HUES48 (cell line): Measurements from ENCODE around the gene CUL7.

Source experiments
- H3K27ac ChIP-seq: one replicate; pipeline ENCODE4 v1.7.0; 2013; ENCODE audit warnings: low read depth, low read length, inconsistent platforms
- H3K27me3 ChIP-seq: 2 replicates; pipeline ENCODE4 v1.6.1; 2013; ENCODE audit warnings: mild to moderate bottlenecking, low read length; ENCODE audit not compliant: control insufficient read depth, insufficient read depth
- H3K36me3 ChIP-seq: 2 replicates; pipeline ENCODE4 v1.6.1; 2013; ENCODE audit warnings: low read length; ENCODE audit not compliant: control insufficient read depth, insufficient read depth
- H3K4me1 ChIP-seq: 2 replicates; pipeline ENCODE4 v1.6.1; 2013; ENCODE audit warnings: mild to moderate bottlenecking, low read length; ENCODE audit not compliant: control insufficient read depth, insufficient read depth
- H3K4me3 ChIP-seq: 2 replicates; pipeline ENCODE4 v1.5.1; 2013; ENCODE audit warnings: mild to moderate bottlenecking, low read depth, low read length
- H3K9ac ChIP-seq: 2 replicates; pipeline ENCODE4 v1.6.1; 2013; ENCODE audit warnings: mild to moderate bottlenecking, low read depth, low read length, moderate library complexity
- H3K9me3 ChIP-seq: 2 replicates; pipeline ENCODE4 v1.6.1; 2013; ENCODE audit warnings: low read length; ENCODE audit not compliant: control insufficient read depth, insufficient read depth

CUL7 gene

GRCh38 chr6:42989923-42990322 lies 63.7 kb downstream of the CUL7 start:
- Histone ChIP-seq H3K27ac (no peak overlapping the region), H3K4me1 (no peaks in the 10 kb centered on the region), H3K9me3 (no peaks in the 10 kb centered on the region), H3K27me3 (no peaks in the 10 kb centered on the region), H3K36me3 (peaks cover 34% of the 10 kb centered on the region), H3K9ac (no peak overlapping the region), H3K4me3 (no peak overlapping the region)

GRCh38 chr6:42988486-42989020 lies 65.1 kb downstream of the CUL7 start:
- H3K9me3 ChIP-seq = no peaks in the 10 kb centered on the region
- peaks cover 31% of the 10 kb centered on the region for H3K36me3 ChIP-seq
- H3K27ac ChIP-seq = no peak overlapping the region
- no peak overlapping the region for H3K9ac ChIP-seq
- no peak overlapping the region for H3K4me3 ChIP-seq
- no peaks in the 10 kb centered on the region for H3K27me3 ChIP-seq
- no peaks in the 10 kb centered on the region for H3K4me1 ChIP-seq
